Natural killer cell (primary cell): ENCODE results near the gene CHP2. TPM values are rescaled to one million over a fixed set of nuclear protein-coding genes. Genes with fewer than 3 reads are reported as not detected.

Experiments used
- ATAC-seq, 3 donors: fragments of 150-1000 bp in 2 of 3; fragments of 200-7000 bp in 1 of 3; cut with Tn5 transposase; 1 replicate in 1 of 3; 2 replicates in 2 of 3; pipeline ENCODE4 v1.10.0; 2021; ENCODE audit warnings: mild to moderate bottlenecking in 2 of 3, moderate library complexity in 2 of 3
- DNase-seq, 2 donors: peaks; one replicate each; pipeline versions ENCODE4 v3.0.0 to v3.0.0-alpha.2; 2013 to 2021; ENCODE audit warnings: mixed read lengths in 1 of 2
- H3K27ac ChIP-seq: one replicate; pipeline ENCODE4 v1.5.1; 2013; ENCODE audit warnings: mild to moderate bottlenecking, low read length
- H3K27me3 ChIP-seq: one replicate; pipeline ENCODE4 v1.6.1; 2013; ENCODE audit warnings: low read length; ENCODE audit not compliant: control insufficient read depth, insufficient read depth
- H3K36me3 ChIP-seq: one replicate; pipeline ENCODE4 v1.6.1; 2013; ENCODE audit warnings: low read length; ENCODE audit not compliant: control insufficient read depth, insufficient read depth
- H3K4me1 ChIP-seq: one replicate; pipeline ENCODE4 v1.6.1; 2013; ENCODE audit warnings: low read length; ENCODE audit not compliant: control insufficient read depth, insufficient read depth
- H3K4me3 ChIP-seq: one replicate; pipeline ENCODE4 v1.5.1; 2013; ENCODE audit warnings: low read length
- H3K9me3 ChIP-seq: one replicate; pipeline ENCODE4 v1.6.1; 2013; ENCODE audit warnings: low read length; ENCODE audit not compliant: control insufficient read depth, insufficient read depth
- H3K27ac Mint-ChIP-seq, 2 donors: one replicate each; pipeline ENCODE4 v1.8.0; 2022; ENCODE audit warnings: mild to moderate bottlenecking in 2 of 2, mixed read lengths in 2 of 2, moderate library complexity in 1 of 2
- H3K27me3 Mint-ChIP-seq, 2 donors: one replicate each; pipeline ENCODE4 v1.8.0; 2022; ENCODE audit warnings: low read depth in 2 of 2, mixed read lengths in 2 of 2
- H3K36me3 Mint-ChIP-seq: one replicate; pipeline ENCODE4 v1.8.0; 2022; ENCODE audit warnings: mixed read lengths
- H3K4me1 Mint-ChIP-seq, 2 donors: one replicate each; pipeline ENCODE4 v1.8.0; 2022; ENCODE audit warnings: mixed read lengths in 2 of 2
- H3K4me3 Mint-ChIP-seq: one replicate; pipeline ENCODE4 v1.8.0; 2022; ENCODE audit warnings: mild to moderate bottlenecking, moderate library complexity, mixed read lengths
- H3K9me3 Mint-ChIP-seq, 2 donors: one replicate each; pipeline ENCODE4 v1.8.0; 2022; ENCODE audit warnings: mixed read lengths in 2 of 2
- CTCF ChIP-seq: fragments of 200-600 bp; IDR thresholded peaks from one replicate; pipeline ENCODE4 v1.8.0; 2022; ENCODE audit warnings: antibody characterized with exemption
- WGBS: methylation state at CpG from one replicate; pipeline ENCODE4 v1.1.7; 2013; ENCODE audit warnings: missing lambda C conversion rate; ENCODE audit not compliant: insufficient coverage; 5-methylcytosine and 5-hydroxymethylcytosine counted together
- intact Hi-C: fragments of 100-400 bp; cut with micrococcal nuclease; formaldehyde crosslinking; loops from one replicate; pipeline ENCODE4 v1.14.2; 2022
- total RNA-seq, 4 donors: library from RNA; stranded (reverse); fragments of 120-200 nt in 1 of 4; gene quantifications; one replicate each; pipeline versions ENCODE4 v1.2.3 to v1.2.4, GENCODE V29; 2013 to 2022

Gene CHP2
- total RNA-seq, 3 donors from 2014 or later (not counting 1 experiment from before 2014, with no cell fraction given), result not detected

GRCh38 chr16:23739516-23739915 lies 15.3 kb upstream of the CHP2 start:
- WGBS, result 57% methylated on average over 1 of the region's 1 CpG
- no peak overlapping the region for H3K4me3 Mint-ChIP-seq
- ATAC-seq (no peak), DNase-seq (no peak)
- no peaks in the 10 kb centered on the region for H3K4me1 ChIP-seq
- no peaks in the 10 kb centered on the region for H3K36me3 Mint-ChIP-seq
- no peaks in the 10 kb centered on the region for H3K27me3 ChIP-seq
- no peaks in the 10 kb centered on the region for H3K9me3 ChIP-seq
- no peak overlapping the region for H3K4me3 ChIP-seq
- no peak overlapping the region for H3K27ac ChIP-seq
- intact Hi-C loops, result no loop called here
- no peaks in the 10 kb centered on the region for H3K36me3 ChIP-seq
- no peak for TF ChIP-seq CTCF
- H3K27me3 Mint-ChIP-seq, result peaks cover 23 to 27% of the 10 kb centered on the region in 2 donors
- H3K27ac Mint-ChIP-seq, result no peak overlapping the region
- H3K4me1 Mint-ChIP-seq, result peaks cover 0 to 5% of the 10 kb centered on the region in 2 donors
- H3K9me3 Mint-ChIP-seq, result no peaks in the 10 kb centered on the region

GRCh38 chr16:23741675-23742303 lies 13.0 kb upstream of the CHP2 start:
- WGBS, result 81% methylated on average over 2 of the region's 2 CpGs
- Mint-ChIP-seq H3K36me3 (no peaks in the 10 kb centered on the region), H3K27ac (no peak overlapping the region), H3K4me1 (no peaks in the 10 kb centered on the region), H3K9me3 (peaks cover 0 to 3% of the 10 kb centered on the region in 2 donors), H3K4me3 (no peak overlapping the region), H3K27me3 (peaks cover 31 to 41% of the 10 kb centered on the region in 2 donors)
- Histone ChIP-seq H3K9me3 (no peaks in the 10 kb centered on the region), H3K4me1 (no peaks in the 10 kb centered on the region), H3K4me3 (no peak overlapping the region), H3K27me3 (no peaks in the 10 kb centered on the region), H3K27ac (no peak overlapping the region), H3K36me3 (no peaks in the 10 kb centered on the region)
- no peak for TF ChIP-seq CTCF
- DNase-seq, result no peak
- intact Hi-C loops, result no loop called here
- ATAC-seq, result no peak

- no peak for TF ChIP-seq CTCF
- Histone ChIP-seq H3K27me3 (no peaks in the 10 kb centered on the region), H3K36me3 (no peaks in the 10 kb centered on the region), H3K4me3 (no peak overlapping the region), H3K9me3 (no peaks in the 10 kb centered on the region), H3K4me1 (no peaks in the 10 kb centered on the region), H3K27ac (no peak overlapping the region)
- DNase-seq (no peak), ATAC-seq (no peak)
- no peak overlapping the region for H3K27ac Mint-ChIP-seq
- intact Hi-C loops, result no loop called here
- H3K9me3 Mint-ChIP-seq, result peaks cover 0 to 3% of the 10 kb centered on the region in 2 donors
- 66% methylated on average over 4 of the region's 4 CpGs for WGBS
- H3K27me3 Mint-ChIP-seq, result peaks cover 35 to 48% of the 10 kb centered on the region in 2 donors
- H3K4me3 Mint-ChIP-seq, result no peak overlapping the region
- H3K4me1 Mint-ChIP-seq, result no peaks in the 10 kb centered on the region
- H3K36me3 Mint-ChIP-seq, result no peaks in the 10 kb centered on the region
These were observed 12.1 kb upstream of the CHP2 start for GRCh38 chr16:23742766-23743165.

GRCh38 chr16:23745263-23745662 lies 9.6 kb upstream of the CHP2 start:
- 80% methylated on average over 3 of the region's 4 CpGs for WGBS
- no peaks in the 10 kb centered on the region for H3K4me1 Mint-ChIP-seq
- peaks cover 0 to 3% of the 10 kb centered on the region in 2 donors for H3K9me3 Mint-ChIP-seq
- H3K4me3 Mint-ChIP-seq, result no peak overlapping the region
- H3K27ac Mint-ChIP-seq, result no peak overlapping the region
- no peaks in the 10 kb centered on the region for H3K27me3 ChIP-seq
- DNase-seq (no peak), ATAC-seq (no peak)
- H3K27ac ChIP-seq, result no peak overlapping the region
- H3K27me3 Mint-ChIP-seq, result peaks cover 28 to 55% of the 10 kb centered on the region in 2 donors
- H3K9me3 ChIP-seq, result no peaks in the 10 kb centered on the region
- intact Hi-C loops, result no loop called here
- H3K4me1 ChIP-seq, result no peaks in the 10 kb centered on the region
- H3K4me3 ChIP-seq, result no peak overlapping the region
- TF ChIP-seq CTCF, result no peak
- no peaks in the 10 kb centered on the region for H3K36me3 ChIP-seq
- H3K36me3 Mint-ChIP-seq, result no peaks in the 10 kb centered on the region
